Measurements from ENCODE around the gene PCYOX1L.

Gene PCYOX1L, protein sequence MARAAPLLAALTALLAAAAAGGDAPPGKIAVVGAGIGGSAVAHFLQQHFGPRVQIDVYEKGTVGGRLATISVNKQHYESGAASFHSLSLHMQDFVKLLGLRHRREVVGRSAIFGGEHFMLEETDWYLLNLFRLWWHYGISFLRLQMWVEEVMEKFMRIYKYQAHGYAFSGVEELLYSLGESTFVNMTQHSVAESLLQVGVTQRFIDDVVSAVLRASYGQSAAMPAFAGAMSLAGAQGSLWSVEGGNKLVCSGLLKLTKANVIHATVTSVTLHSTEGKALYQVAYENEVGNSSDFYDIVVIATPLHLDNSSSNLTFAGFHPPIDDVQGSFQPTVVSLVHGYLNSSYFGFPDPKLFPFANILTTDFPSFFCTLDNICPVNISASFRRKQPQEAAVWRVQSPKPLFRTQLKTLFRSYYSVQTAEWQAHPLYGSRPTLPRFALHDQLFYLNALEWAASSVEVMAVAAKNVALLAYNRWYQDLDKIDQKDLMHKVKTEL

DNA sequence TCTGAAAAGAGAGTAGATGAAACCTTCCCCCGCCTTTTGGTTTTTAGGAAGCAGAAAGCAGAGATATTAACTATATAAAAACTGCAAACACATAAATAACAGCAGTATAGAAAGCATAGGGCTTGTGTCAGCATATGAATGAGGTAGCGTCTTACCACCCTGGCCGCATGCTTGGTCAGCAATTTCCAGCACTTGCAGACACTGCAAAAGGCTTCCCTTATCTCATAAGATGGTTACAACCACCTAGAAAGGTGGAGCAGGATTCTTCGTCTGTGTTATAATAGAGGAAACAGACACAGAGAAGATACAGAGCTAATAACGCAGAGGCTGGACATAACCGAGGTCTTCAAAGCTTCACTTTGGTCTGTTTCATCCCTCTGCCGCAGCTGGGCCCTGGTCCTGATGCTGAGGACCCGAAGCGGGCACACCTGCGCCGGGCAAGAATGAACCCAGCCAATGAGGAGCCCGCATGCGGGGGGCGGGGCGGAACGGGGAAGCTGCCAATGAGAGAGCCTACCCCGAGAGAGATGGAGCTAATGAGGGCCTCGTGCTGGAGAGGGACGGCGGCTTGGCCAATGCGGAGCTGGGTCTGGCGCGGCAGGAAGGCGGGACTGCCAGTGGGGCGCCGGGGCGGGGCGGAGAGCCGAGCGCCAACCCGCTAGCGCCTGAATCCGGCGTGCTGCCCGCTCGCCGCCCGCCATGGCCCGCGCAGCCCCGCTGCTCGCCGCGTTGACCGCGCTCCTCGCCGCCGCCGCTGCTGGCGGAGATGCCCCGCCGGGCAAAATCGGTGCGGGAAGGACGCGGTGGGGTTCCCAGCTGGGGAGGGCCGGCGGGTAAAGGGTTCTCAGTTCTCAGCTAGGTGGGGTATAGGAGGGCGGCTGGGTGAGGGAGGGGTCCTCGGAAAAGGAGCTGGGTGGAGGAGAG is at the start of gene PCYOX1L:
TSS of gene PCYOX1L (plus strand) at position 677 of the 924 bp plus-strand sequence. CDS start at position 700, 23 bp downstream.
- DNase-seq: peak; percentile 97

DNA sequence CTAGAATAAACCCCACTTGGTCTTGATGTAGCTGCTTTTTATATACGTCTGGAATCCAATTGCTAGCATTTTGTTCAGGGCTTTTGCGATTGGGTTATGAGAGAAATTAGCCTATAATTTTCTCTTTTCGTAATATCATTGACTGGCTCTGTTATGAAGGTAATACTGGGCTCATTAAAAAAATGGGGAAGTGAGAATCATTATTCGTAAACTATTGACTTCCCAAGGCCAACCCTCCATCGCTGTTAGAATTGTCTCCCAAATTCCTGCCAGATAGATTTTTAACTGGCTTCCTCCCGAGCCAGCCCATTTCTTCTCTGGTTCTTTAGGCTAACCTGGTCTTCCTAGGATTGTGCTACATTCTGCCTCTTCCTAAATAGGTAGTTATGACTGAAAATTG is 48.5 kb upstream of the PCYOX1L start:
- DNase-seq: no peak

DNA sequence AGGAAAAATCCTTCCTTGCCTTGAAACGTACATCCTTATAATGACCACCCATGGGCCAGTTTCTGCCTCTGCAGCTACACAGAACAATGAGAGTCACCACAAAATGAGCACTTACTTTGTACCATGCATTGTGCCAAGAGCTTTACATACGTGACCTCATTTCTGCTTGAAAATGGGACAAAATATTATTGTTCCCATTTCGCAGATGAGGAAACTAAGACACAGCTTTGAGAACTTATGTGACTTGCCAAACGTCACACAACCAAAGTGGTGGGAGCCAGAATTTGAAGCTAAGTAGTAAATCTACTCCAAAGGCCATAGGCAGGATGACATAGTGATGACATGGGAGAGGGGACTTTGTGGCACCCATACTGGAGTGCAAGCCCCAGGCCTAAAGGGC is 47.4 kb upstream of the PCYOX1L start:
- DNase-seq: no peak

DNA sequence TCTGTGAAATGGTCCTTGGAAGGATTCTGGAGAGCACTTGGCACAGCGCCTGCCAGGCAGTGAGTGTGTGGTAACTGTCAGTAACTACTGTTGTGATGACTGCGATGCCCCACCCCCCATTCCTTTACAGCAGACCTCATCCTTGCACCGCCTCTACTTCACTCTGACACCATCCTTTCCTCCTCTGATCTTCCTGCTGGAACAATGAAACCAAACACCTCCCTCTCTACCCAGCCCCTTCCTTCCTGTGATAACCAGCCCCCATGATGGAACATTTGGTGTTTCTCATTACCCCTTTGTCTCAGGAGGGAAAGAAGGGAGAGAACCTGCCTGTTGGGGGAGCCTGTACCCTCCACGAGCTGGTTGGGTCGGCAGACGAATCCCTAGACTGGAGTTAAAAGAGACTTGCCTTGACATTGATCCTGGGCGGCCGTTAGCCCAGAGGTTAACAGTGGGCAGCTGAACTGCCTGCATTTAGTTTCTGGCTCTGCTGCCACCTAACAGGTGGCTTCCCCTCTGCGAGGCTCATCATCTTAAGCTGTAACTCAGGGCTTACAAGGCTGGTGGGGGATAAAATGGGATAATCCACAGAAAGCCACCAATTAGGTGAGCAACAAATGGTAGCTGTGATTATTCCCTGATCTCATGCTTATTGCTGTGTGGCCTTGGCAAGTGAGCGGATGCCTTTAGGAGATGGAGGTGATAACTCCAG is 46.7 kb upstream of the PCYOX1L start:
- no peak for DNase-seq

DNA sequence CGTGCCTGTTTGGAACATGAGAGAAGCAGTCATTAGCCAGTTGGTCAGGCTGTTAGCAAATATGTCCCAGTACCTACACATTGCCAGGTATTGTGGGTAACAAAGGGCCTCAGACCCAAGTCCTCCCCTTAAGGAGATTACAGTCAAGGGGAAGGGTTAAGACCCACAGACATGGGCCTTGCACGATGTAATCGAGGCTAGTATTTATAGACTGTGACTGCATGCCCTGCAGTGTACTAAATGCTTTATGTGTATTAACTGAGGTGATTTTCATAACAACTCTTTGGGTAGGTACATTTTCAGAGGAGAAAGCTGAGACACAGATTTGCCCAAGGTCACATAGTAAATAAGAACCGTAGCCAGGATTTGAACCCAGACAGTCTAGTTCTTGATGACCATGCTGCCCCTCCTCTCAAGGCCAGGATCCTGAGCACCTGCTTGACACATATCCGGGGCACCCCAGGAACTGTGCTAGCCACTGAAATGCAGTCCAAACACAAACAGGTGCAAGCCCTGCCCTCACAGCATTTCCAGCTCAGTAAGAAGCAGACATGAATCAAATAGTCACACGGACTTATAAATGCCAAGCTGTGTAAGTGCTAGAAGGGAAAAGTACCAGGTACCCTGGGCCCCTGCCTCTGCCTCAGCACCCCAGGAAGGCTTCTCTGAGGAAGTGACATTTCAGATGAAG is 44.5 kb upstream of the PCYOX1L start:
- DNase-seq: no peak

DNA sequence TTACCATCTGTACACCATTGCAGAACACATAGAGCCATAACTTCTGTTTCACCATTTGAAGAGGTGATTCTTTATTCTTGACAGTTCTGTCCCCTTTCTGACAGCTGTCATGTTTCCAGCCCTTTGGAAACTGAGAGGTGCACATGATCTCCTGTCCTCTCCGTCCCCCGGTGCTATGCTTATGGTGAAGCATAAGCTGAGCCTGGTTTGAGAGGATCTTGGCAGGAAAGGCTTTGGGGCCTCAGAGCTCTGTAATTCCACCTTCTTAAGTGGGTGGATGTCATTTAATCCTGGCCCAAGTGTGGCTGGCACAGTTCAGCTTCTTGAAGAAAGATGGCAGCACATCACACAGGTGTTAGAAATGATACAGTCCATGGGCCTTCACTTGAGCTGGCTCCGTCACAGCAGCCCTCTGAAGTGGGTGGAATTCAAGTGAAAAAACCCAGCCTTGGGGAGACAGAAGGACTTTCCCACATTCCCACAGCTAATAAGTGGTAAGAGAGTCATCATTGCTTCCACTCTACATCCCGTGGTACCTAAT is 43.2 kb upstream of the PCYOX1L start:
- DNase-seq: no peak

DNA sequence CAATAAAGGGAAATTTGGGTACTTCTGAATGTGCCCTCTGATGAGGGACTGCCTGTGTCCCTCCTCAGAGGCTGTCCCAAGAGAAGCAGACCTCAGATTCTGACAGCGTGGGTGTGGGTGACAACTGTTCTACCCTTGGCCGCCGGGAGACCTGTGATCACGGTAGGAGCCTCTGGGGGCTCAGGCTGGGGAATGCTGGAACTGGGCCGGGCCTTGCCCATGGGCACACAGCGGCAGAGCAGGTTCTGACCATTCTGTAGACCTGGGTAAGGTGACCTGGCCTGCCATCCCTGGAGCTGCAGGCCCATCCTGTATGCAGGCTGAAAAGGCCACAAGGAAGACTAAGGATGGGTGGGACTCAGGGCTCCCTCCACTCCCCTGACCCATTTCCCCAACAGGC is 42.1 kb upstream of the PCYOX1L start:
- DNase-seq: no peak

DNA sequence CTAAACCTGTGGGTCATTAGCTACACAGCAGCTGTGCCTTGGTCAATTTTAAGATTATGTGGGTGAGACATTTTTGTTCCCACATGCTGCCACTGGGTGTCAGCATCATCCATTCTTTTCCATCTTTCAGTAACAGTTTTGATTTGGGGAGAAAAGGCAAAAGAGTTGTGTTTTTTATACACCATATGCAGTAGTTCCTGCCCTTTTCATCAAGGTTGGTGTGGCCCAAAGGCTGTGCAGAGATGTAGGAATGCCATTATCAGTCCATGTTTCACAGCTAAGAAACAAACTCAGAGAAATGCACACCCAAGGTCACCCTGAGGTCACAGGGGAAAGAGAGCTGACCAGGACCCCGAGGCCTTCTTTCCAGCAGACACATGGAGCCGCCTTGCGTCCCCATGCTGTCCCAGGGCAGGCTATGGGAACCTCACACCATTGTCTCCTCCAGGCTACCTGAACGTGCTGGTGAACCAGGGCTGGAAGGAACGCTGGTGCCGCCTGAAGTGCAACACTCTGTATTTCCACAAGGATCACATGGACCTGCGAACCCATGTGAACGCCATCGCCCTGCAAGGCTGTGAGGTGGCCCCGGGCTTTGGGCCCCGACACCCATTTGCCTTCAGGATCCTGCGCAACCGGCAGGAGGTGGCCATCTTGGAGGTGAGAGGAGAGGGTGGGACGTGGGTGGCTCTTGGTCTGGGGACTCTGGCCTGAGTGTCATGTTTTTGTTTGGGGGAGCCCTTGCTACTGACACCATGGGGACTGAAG is 40.4 kb upstream of the PCYOX1L start:
- peak; percentile 64 for DNase-seq

DNA sequence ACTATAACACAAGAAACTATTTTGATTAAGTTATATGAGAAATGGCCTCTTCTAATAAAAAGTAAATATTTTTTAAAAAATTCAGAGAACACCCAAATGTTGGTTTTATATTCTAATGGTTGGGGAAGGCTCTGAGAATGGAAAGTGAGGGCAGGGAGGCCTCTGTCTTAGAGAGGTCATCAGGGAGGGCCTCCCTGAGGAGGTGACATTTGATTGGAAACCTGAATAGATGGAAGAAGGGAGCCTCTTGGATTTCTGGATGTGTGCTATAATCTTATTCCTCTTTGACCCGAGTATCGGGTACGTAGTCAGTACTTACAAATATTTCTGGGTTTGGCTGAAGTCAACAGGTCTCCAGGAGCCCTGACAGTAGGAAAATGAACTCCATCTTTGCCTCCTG is 38.7 kb upstream of the PCYOX1L start:
- no peak for DNase-seq

DNA sequence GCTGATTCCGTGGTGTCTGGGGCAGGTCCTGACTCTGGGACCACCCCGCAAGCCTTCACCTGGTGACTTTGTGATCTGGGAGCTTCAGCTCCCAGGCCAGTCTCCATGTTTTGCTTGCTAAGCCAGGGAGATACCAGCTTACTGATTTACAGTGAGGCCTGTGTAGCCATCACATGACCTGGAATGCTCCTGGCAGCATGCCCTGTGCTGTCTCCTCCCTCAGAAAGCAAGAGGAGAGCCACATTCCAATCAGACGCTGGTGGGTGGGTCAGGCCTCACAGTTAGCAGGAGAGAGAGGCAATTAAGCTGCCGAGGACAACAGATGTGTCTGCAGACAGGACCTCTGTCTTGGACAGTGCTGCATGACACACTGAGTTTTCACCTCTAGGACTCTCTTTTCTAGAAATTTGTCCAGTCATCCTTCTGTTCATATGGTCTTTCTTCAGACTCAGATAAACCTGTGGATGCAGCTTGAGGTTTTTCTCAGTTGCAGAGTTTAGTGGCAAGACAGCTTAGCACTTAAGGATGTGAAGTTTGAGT is 37.0 kb upstream of the PCYOX1L start:
- no peak for DNase-seq

DNA sequence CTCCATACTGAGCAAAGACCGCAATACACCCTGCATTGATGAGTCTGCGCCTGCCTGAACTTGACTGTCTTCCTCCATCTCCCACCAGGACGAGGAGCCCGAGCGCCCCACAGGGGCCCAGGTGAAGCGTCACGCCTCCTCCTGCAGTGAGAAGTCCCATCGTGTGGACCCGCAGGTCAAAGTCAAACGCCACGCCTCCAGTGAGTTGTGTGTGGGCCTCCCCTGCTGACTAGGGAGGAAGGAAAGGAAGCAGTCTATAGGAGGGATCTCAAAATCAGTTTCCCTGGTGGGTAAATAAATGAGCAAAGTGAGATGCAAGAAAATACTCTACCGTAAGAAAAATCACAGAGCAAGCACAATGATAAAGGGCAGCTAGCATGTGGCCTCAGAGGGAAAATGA is 35.3 kb upstream of the PCYOX1L start:
- DNase-seq: no peak

DNA sequence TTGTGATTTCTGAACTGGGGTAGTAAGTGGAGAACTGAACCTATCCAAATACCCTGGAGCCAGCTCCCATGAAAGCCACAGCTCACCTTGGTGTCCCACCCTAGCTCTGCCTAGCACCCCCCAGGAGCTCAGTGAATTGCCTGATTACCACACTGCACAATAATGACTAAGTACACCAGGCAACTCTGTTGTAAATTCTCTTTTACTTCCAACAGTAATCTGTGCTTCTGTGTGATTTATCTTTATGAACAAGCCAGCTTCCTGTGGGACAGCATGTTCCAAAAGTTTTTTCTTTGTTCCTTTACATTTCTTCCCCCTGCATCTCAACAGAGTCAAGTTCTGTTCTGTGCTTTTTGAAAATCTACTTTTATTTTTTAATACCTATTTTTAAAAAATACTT is 34.6 kb upstream of the PCYOX1L start:
- DNase-seq: no peak

DNA sequence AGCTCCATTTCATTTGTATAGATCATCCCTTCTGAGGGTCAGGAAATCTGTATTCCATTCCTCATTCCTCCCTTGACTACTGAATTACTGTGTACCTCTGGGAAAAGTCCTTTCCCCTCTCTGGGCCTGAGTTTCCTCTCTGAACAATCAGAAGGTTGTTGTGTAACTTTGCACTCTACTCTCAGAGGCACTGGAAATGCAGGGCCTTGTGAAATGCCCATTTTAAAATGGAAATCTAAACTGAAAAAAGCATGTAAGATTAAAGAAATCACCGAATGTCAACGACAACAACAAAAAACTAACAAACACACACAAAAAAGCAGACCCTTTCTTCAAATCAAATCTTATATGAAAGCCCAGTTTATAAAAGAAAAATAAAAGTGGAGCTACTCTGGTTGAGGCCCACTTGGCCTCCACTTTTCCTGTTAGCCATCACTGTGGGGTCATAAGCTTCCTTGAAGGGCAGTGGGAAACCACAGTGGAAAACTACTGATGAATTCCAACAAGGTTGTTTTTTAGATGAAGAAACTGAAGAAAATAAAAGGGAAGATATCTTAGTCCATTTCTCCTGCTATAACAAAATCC is 34.1 kb upstream of the PCYOX1L start:
- no peak for DNase-seq

DNA sequence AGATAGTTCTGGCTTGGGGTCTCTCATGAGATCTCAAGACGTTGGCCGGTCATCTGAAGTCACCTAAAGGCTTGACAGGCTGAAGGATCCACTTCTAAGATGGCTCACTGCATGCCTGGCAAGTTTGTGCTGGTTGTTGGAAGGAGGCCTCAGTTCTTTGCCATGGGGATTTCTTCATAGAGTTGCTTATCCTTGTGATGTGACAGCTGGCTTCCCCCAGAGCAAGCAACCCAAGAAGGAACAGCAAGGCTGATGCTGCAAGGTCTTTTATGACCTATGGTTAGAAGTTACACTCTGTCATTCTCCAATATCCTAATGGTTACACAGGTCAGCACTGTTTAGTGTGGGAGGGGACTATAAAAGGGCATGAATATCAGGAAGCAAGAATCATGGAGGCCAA is 33.2 kb upstream of the PCYOX1L start:
- DNase-seq: no peak

DNA sequence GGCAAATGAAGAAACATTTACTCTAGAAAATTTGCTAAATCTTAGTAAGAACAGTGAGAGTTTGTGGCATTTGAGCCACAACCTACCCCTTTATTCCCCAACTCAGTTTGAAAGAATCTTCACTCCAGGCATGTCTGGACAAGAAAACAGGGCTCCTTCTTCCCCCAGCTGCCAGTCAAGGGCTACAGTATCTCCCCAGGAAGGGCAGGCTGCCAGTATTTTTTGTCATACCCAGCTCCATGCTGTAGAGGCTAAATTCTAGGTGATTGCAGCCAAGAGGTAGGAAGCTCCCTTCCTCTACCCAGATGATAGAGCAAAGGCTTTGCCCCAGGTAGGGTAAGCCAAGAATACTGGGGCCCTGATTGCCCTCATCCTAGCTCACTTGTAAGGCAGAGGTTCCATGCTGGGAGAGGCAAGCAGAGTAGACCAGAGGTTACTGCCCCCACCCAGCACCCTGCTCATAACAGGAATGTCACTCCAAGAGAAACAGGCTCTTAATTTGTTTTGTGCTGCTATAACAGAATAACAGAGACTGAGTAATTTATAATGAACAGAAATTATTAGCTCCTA is 32.6 kb upstream of the PCYOX1L start:
- DNase-seq: no peak

DNA sequence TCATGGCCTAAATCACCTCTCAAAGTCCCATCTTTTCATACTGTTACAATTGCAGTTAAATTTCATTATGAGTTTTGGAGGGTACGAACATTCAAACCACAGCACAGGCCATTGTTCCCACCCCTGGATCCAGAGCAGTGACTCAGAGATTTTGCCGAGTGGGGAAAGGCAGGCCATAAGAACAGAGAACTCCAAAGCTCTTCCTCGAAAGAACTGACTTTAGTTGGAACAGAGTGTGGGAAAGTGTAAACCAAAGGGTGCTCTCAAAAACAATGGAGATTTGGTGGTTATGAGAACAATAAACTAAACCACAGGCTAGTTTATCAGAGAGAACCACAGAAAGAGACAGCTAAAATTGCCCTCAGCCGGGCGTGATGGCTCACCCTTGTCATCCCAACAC is 32.0 kb upstream of the PCYOX1L start:
- no peak for DNase-seq

DNA sequence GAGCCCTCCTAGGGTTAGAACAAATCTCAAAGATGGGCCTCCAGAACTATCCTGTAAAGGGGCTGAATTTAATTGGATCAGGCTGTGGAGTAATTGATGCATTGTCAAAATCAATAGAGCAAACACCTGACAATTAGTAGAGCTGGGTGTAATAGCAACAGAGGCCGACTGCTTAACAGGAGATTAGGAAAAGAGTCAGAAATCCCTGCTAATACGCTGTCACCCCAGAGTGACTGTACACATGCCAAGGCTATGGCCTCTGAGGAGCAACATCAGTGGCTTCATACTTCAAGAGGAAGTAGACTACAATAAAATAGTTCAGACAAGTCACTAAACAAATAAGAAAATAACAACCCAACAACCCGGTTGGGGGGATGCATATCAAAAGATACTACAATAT is 31.2 kb upstream of the PCYOX1L start:
- DNase-seq: no peak

DNA sequence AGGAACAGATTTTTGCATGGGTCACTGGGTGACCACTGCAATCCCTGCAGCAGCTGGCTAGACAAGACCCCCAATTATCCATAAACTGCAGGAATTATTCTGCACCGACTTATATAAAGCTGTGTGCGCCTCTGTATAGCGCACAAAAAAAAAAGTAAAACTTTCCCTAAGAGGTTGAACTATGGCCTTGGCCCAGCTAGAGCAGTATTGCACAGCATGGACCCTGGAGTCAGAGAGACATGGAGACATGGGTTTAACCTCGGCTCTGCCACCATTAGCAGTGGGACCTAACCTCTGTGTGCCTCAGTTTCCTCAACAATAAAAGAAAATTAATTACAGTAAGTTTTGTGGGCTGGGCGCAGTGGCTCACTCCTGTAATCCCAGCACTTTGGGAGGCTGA is 29.7 kb upstream of the PCYOX1L start:
- no peak for DNase-seq

DNA sequence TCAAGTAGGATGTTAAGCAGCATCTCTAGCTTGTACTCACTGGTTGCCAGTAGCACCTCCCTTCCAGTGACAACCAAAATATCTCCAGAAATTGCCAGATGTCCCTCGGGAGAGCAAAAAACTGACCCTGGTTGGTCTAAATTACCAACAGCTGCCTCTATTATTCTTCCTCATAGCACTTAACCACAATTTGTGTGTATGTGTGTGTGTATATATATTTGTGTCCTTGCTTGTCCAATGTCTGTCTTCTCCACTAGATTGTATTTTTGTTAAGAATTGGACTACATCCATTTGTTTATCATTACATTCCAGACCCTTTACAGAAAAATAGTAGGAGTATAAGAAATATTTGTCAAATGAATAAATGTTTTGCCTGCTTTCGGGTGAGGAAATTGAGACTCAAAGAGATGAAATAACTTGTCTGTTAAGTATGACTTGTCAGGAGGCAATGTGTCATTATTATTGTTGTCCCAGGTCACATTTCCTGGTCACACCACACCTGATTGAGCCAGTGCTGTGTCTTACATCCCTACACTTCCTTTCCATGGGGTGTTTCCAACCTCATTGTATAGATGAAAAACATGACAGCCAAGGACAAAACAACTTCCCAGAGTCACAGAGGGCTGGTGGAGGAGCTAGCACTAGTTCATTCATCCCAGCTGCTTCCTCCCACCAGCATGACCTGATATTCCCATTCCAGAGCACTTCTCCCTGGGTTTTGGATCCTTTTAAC is 24.0 kb upstream of the PCYOX1L start:
- no peak for DNase-seq

DNA sequence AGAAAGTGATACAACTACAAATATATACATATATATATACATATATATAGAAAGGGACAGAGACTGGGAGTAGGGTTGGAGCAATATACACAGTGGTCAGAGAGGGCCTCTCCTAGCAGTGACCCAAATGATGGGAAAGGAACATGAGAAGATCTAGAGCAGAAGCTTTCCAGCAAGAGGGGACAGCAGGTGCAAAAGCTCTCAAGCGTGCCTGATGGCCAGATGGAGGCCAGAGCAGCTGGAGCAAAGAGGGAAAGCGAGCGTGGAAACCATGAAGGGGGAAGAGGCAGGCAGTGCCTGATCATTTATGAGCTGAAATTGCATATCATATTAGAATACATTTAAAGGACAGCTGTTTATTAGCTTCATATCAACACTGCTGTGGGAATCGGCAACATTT is 20.1 kb upstream of the PCYOX1L start:
- no peak for DNase-seq

Data from CD4-positive, alpha-beta T cell treated with Interleukin-10 for 1 hour (primary cell).